ENCODE results near the gene GPRC5C.
"Not testable (repeated sequence)": the region's sequence is repeated elsewhere in the genome, so short reads cannot be mapped to it uniquely, and the experiment has no call there.

The GPRC5C gene

GRCh38 chr17:74475189-74475588 is 43.3 kb downstream of the GPRC5C start:
- DNase-seq = no peak

- no peak for DNase-seq
Observed at GRCh38 chr17:74477411-74477810, 45.5 kb downstream of the GPRC5C start.

GRCh38 chr17:74478420-74479100 is 46.7 kb downstream of the GPRC5C start:
- DNase-seq = no peak

GRCh38 chr17:74480290-74480689 is 48.4 kb downstream of the GPRC5C start:
- DNase-seq = no peak

GRCh38 chr17:74481621-74482020 is 49.7 kb downstream of the GPRC5C start:
- DNase-seq = no peak

GRCh38 chr17:74484066-74484465 is 52.2 kb downstream of the GPRC5C start:
- no peak for DNase-seq

GRCh38 chr17:74485022-74485743 is 53.3 kb downstream of the GPRC5C start:
- no peak for DNase-seq

- DNase-seq = no peak
Observed at GRCh38 chr17:74485841-74486240, 54.0 kb downstream of the GPRC5C start.

GRCh38 chr17:74488276-74488675 is 56.4 kb downstream of the GPRC5C start:
- DNase-seq = not testable (repeated sequence)

- DNase-seq = no peak
Observed at GRCh38 chr17:74490716-74491115, 58.8 kb downstream of the GPRC5C start.

GRCh38 chr17:74491626-74492025 is 59.7 kb downstream of the GPRC5C start:
- DNase-seq = no peak

GRCh38 chr17:74493331-74493833 is 61.5 kb downstream of the GPRC5C start:
- DNase-seq = peak; percentile 49

Data from NCI-H1092 treated with DMSO at 0.1 percent for 48 hours (cell line).